NCI-H2029 (cell line): Measurements from ENCODE around the gene RTKN.

Experiments
- DNase-seq: peaks from one replicate; lab custom pipeline; 2025; lab: John Stamatoyannopoulos, UW

Gene RTKN

DNA sequence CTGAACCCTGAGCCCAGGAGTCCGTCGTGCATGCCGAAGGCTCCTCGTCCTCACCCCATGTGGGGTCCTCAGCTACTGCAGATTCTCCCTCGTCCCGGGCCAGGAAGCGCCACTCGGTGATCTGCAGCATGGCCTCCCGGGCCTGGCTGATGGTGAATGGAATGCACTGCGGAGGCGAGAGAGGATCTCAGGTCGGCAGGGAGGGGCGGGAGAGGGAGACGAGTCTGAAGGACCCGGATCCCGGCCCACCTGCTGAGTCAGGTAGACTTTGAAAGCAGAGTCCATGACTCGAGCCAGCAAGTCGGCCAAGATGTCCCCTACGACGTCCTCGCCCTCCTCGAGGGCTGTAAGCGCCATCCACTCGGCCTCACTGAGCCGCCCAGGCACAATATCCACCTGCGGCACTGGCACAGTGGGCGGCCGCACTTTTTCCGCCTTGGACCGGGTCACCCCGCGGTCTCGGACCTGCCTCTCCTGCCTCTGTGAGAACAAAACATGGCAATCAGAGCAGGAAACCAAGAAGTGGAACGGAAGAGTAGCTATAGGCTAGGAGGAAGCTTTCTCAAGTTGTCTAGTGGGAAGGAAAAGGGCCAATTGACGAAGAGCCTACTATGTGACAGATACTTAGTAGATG lies 25.9 kb downstream of the RTKN start:
- DNase-seq = no peak

- DNase-seq = no peak
Observed at GRCh38 chr2:74414881-74415761, 26.6 kb downstream of the RTKN start.

GRCh38 chr2:74414441-74414840 lies 27.3 kb downstream of the RTKN start:
- no peak for DNase-seq

DNA sequence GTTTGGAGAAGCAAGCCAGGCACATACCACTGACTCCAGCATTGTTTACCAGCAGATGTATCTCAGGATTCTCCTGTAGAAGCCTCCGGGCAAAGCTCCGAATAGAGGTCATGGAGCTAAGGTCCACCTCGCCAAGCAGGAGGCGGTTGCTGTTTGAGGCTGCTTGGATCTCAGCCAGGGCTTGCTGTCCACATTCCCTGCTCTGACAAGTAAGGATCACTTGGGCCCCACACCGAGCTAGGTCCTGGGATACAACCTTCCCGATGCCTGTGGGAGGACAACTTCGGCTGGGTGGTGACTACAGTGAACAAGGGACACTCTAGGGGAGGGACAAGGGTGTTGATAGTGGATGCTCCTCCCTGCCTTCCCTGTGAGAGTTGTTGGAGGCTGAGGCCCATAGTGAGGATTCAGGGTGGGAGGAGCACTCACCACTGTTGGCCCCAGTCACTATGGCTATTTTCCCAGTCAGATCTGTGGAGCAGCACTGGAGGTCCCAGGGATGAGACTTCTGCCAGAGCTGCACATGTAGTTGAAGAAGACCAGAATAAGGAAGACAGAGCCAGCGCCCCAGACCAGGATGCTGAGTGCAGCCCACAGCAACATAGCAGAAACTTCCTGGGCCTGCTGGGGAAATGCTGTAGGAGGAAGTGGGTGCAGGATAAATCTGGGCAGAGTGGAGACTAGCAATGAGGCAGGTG lies 28.6 kb downstream of the RTKN start:
- DNase-seq = no peak

DNA sequence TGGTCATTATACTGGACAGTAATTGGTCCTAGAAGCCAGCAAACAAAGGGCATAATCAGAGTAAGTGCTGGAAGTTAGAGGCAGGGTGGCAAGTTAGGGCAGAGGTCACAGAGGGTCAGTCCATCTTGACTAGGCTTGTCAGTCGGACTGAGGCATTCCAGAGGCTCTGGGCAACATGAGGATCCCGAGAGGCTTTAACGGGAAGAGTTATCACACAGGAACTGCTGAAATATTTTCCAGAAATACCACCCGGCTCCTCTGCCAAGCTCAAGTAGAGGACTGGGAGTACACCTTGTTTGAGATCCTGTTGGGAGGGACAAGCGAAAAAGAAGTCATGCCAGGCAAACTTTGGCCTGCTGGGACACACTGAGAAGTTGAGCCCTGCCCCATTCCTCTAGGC lies 34.1 kb downstream of the RTKN start:
- no peak for DNase-seq

GRCh38 chr2:74406035-74406434 lies 35.7 kb downstream of the RTKN start:
- no peak for DNase-seq

- DNase-seq = no peak
Observed at GRCh38 chr2:74401891-74402290, 39.8 kb downstream of the RTKN start.

- DNase-seq = no peak
Observed at GRCh38 chr2:74399785-74400184, 42.0 kb downstream of the RTKN start.

DNA sequence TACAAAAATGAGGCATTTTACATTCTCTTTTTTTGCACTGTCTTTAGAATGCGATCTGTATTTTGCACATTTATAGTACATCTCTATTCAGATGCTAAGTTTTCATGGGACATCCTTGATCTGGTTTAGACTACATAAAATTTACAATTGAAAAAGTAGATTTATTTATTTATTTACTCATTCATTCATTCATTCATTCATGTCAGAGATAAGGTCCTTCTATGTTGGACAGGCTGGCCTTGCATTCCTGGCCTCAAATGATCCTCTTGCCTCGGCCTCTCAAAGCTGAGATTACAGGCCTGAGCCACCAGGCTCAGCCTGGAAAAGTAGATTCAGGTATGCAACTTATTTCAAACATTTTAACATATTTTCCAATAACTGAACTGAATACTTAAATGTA lies 45.6 kb downstream of the RTKN start:
- no peak for DNase-seq

DNA sequence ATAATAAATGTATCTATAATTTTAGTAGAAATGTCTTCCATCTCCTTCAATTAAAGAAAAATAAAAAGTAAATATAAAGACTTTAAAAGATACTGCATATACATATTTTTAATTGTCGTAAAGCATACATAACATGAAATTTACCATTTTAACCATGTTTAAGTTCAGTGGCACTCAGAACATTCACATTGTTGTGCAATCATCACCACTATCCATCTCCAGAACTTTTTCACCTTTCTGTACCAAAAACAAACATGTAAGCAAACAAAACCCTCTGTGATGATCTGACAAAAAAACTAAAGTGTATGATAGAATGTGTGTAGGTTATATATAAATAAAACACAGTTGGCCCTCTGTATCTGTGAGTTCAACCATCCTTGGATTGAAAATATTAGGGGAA lies 48.2 kb downstream of the RTKN start:
- no peak for DNase-seq

DNA sequence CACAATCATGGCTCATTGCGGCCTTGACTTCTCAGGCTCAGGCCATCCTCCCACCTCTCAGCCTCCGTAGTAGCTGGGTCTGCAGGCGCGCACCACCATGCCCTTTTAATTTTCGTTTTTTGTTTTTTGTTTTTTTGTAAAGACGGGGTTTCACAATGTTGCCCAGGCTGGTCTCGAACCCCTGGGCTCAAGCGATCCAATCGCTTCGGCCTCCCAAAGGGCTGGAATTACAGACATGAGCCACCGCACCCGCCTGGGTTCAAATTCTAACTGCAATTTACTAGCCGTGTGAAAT lies 49.3 kb downstream of the RTKN start:
- DNase-seq = no peak

DNA sequence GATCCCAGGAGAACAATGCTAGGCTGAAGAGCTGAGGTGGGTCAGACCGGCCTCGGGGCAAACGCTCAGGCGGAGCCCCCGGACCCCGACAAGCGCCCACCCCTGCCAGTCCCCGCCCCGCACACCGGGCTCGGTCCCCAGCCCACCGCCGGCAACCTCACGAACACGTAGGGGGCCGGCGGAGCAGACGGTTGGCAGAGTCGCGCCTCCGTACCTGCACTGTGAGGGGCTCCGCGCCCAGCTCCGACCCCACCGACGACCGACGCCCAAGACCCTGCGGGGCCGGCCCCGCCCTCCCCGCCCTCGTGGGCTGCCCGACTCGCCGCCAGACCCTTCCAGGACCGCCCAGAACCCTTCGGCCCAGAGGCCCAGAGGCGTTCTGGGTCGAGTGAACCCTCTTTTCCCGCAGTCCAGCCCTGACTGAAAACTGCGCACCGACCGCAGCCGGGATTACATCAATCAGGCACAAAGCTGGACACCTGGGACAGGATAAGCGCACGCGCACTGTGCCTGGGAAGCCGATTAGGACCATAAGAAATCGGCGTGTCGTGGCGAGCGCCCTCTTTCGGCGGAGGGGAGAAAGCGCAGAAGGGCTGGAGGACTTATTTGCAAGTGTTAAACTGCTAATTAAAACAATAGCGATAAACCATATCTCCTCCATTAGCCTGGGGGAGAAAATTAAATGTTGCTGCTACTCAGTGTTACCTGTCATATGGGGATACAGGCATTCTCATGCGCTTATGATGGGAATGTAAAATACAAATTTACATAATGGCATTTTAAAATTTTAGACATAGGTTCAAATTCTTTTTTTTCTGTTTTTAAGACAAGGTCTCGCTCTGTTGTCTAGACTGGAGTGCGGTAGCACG lies 49.9 kb downstream of the RTKN start:
- DNase-seq = peak; percentile 74

DNA sequence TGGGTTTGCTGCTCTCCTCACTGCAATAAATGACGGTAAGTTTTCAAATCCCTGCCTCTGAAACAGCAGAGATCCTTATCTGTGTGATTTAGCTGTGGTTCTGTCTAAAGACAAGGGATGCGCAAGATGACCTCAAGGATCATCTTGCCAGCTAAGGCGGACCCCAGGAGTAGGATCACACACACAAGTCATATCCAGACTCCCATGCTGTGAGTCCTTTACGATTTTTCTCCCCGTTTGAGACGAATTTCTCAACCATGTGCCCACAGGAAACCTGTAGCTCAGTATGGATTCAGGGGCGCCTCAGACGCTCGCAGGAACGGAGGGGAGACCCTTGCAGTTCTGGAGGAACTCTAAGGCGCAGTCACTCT lies 50.5 kb downstream of the RTKN start:
- no peak for DNase-seq

GRCh38 chr2:74390606-74391005 lies 51.1 kb downstream of the RTKN start:
- no peak for DNase-seq

- no peak for DNase-seq
Observed at GRCh38 chr2:74387346-74387745, 54.4 kb downstream of the RTKN start.

- DNase-seq = no peak
Observed at GRCh38 chr2:74385396-74385795, 56.3 kb downstream of the RTKN start.

DNA sequence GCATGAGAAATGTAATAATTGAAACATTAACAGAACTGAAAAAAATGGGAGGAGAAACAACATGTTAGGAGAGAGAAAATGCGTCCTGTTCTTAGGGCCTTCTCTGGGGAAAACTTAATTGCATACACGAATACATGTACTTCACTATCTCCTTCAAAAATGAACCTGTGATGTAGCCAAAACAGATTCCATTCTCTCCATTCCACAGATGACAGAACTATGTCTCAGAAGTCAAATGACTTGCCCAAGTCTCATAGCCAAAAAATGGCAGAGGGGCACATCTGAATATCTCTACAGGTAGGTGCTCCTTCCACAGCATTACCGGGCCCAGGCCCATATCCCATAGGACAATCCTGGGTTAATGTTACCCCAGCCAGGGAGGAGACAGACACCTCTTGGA lies 57.7 kb downstream of the RTKN start:
- no peak for DNase-seq

- peak; percentile 53 for DNase-seq
Observed at GRCh38 chr2:74383254-74383653, 58.5 kb downstream of the RTKN start.

GRCh38 chr2:74381751-74382150 lies 60.0 kb downstream of the RTKN start:
- no peak for DNase-seq

- no peak for DNase-seq
Observed at GRCh38 chr2:74379851-74380789, 61.6 kb downstream of the RTKN start, which contains the start of gene DCTN1. TSS of gene DCTN1 (minus strand) at chr2:74380311. CDS start at chr2:74380037, 274 bp downstream.

- no peak for DNase-seq
Observed at GRCh38 chr2:74378007-74378406, 63.7 kb downstream of the RTKN start.
